Osteocyte (in vitro differentiated cells): ENCODE data around the gene AFG3L2. TPM values are rescaled to one million over a fixed set of nuclear protein-coding genes. Genes with fewer than 3 reads are reported as not detected.
A peak's percentile ranks its signal among the peaks of the same experiment; 100 is the strongest.

ENCODE experiments used
- DNase-seq: peaks from one replicate; pipeline ENCODE4 v3.0.0; 2021; ENCODE audit warnings: mixed read lengths; ENCODE audit not compliant: unreplicated experiment; ENCODE audit errors: extremely low spot score
- H3K27ac Mint-ChIP-seq: one replicate; pipeline ENCODE4 v1.8.0; 2021; ENCODE audit warnings: mild to moderate bottlenecking, mixed read lengths; ENCODE audit not compliant: unreplicated experiment
- H3K27me3 Mint-ChIP-seq: one replicate; pipeline ENCODE4 v1.8.0; 2021; ENCODE audit warnings: mixed read lengths; ENCODE audit not compliant: unreplicated experiment
- H3K36me3 Mint-ChIP-seq: one replicate; pipeline ENCODE4 v1.8.0; 2021; ENCODE audit warnings: mixed read lengths; ENCODE audit not compliant: unreplicated experiment
- H3K4me1 Mint-ChIP-seq: one replicate; pipeline ENCODE4 v1.8.0; 2021; ENCODE audit warnings: mixed read lengths; ENCODE audit not compliant: unreplicated experiment
- H3K4me3 Mint-ChIP-seq: one replicate; pipeline ENCODE4 v1.8.0; 2021; ENCODE audit warnings: mild to moderate bottlenecking, moderate library complexity, mixed read lengths; ENCODE audit not compliant: unreplicated experiment
- H3K9me3 Mint-ChIP-seq: one replicate; pipeline ENCODE4 v1.8.0; 2021; ENCODE audit warnings: mixed read lengths; ENCODE audit not compliant: unreplicated experiment
- CTCF ChIP-seq: fragments of 200-600 bp; sonication (generic); IDR thresholded peaks from 2 replicates; pipeline ENCODE4 v1.5.0; 2021; ENCODE audit warnings: antibody characterized with exemption, mild to moderate bottlenecking, moderate library complexity
- total RNA-seq: library from RNA; stranded (reverse); gene quantifications from 2 replicates; pipeline ENCODE4 v1.2.1, GENCODE V29; 2021

Gene AFG3L2
- total RNA-seq, 1 donor from 2014 or later: 44.4 TPM

GRCh38 chr18:12333506-12334290, 43.3 kb downstream of the AFG3L2 start:
- H3K4me1 Mint-ChIP-seq: peaks cover 13% of the 10 kb centered on the region
- H3K36me3 Mint-ChIP-seq: peaks cover 37% of the 10 kb centered on the region
- no peak overlapping the region for H3K27ac Mint-ChIP-seq
- TF ChIP-seq CTCF: no peak
- no peak overlapping the region for H3K4me3 Mint-ChIP-seq
- H3K9me3 Mint-ChIP-seq: no peaks in the 10 kb centered on the region
- no peak for DNase-seq
- no peaks in the 10 kb centered on the region for H3K27me3 Mint-ChIP-seq

- no peak for DNase-seq
- H3K36me3 Mint-ChIP-seq: peaks cover 45% of the 10 kb centered on the region
- no peak overlapping the region for H3K27ac Mint-ChIP-seq
- TF ChIP-seq CTCF: no peak
- no peaks in the 10 kb centered on the region for H3K9me3 Mint-ChIP-seq
- H3K27me3 Mint-ChIP-seq: no peaks in the 10 kb centered on the region
- H3K4me3 Mint-ChIP-seq: no peak overlapping the region
- H3K4me1 Mint-ChIP-seq: peaks cover 11% of the 10 kb centered on the region
These were observed 46.3 kb downstream of the AFG3L2 start for GRCh38 chr18:12330766-12331165.

GRCh38 chr18:12329125-12329698, 47.8 kb downstream of the AFG3L2 start:
- no peak for DNase-seq
- Mint-ChIP-seq H3K4me1 (peaks cover 6% of the 10 kb centered on the region), H3K9me3 (no peaks in the 10 kb centered on the region), H3K27ac (no peak overlapping the region), H3K36me3 (peaks cover 42% of the 10 kb centered on the region), H3K27me3 (no peaks in the 10 kb centered on the region), H3K4me3 (no peak overlapping the region)
- no peak for TF ChIP-seq CTCF

- Mint-ChIP-seq H3K27me3 (no peaks in the 10 kb centered on the region), H3K27ac (peak overlapping the region; percentile 59), H3K4me1 (peaks cover 6% of the 10 kb centered on the region), H3K36me3 (peaks cover 40% of the 10 kb centered on the region), H3K4me3 (no peak overlapping the region), H3K9me3 (no peaks in the 10 kb centered on the region)
- no peak for TF ChIP-seq CTCF
- no peak for DNase-seq
These were observed 48.7 kb downstream of the AFG3L2 start for GRCh38 chr18:12328179-12328823.
